Fibroblast of lung (primary cell): Measurements from ENCODE around the gene CDR2. TPM values are rescaled to one million over a fixed set of nuclear protein-coding genes. Genes with fewer than 3 reads are reported as not detected.
"Not testable (repeated sequence)": the region's sequence is repeated elsewhere in the genome, so short reads cannot be mapped to it uniquely, and the experiment has no call there.

Source experiments
- DNase-seq, 2 donors: peaks; one replicate each; pipeline versions ENCODE4 v3.0.0 to v3.0.0-alpha.2; 2010; ENCODE audit warnings: low read depth in 2 of 2
- H2AFZ ChIP-seq: 2 replicates; pipeline ENCODE4 v1.5.1; 2012; ENCODE audit warnings: low read length, control low read depth, inconsistent platforms
- H3K27ac ChIP-seq: 2 replicates; pipeline ENCODE4 v1.5.1; 2011; ENCODE audit warnings: low read length, control low read depth; ENCODE audit not compliant: insufficient read depth
- H3K27me3 ChIP-seq: 2 replicates; pipeline ENCODE4 v1.5.1; 2011; ENCODE audit warnings: mild to moderate bottlenecking, low read length; ENCODE audit not compliant: control insufficient read depth, insufficient read depth
- H3K36me3 ChIP-seq: 2 replicates; pipeline ENCODE4 v1.5.1; 2011; ENCODE audit warnings: low read length; ENCODE audit not compliant: control insufficient read depth, insufficient read depth
- H3K4me1 ChIP-seq: 2 replicates; pipeline ENCODE4 v1.5.1; 2011; ENCODE audit warnings: low read length; ENCODE audit not compliant: control insufficient read depth, insufficient read depth; ENCODE audit errors: extremely low read depth
- H3K4me2 ChIP-seq: 2 replicates; pipeline ENCODE4 v1.5.1; 2011; ENCODE audit warnings: low read length, control low read depth; ENCODE audit not compliant: insufficient read depth; ENCODE audit errors: extremely low read depth
- H3K4me3 ChIP-seq, 4 experiments: fragments of 200-600 bp in 1 of 4; sonication (generic) in 1 of 4; replicated peaks in 1 of 4; 2 replicates each; pipeline ENCODE4 v1.5.1; 2011 to 2016; ENCODE audit warnings: low read length in 4 of 4, low read depth in 3 of 4, mild to moderate bottlenecking in 3 of 4, control low read depth in 2 of 4, inconsistent platforms in 1 of 4, mixed read lengths in 1 of 4; ENCODE audit not compliant: insufficient read depth in 1 of 4; ENCODE audit errors: control extremely low read depth in 1 of 4
- H3K79me2 ChIP-seq: 2 replicates; pipeline ENCODE4 v1.5.1; 2012; ENCODE audit warnings: mild to moderate bottlenecking, low read length, inconsistent platforms; ENCODE audit not compliant: control insufficient read depth, insufficient read depth
- H3K9ac ChIP-seq: 2 replicates; pipeline ENCODE4 v1.5.1; 2011; ENCODE audit warnings: mild to moderate bottlenecking, low read length, control low read depth; ENCODE audit not compliant: insufficient read depth
- H3K9me3 ChIP-seq: 2 replicates; pipeline ENCODE4 v1.5.1; 2012; ENCODE audit warnings: low read depth, low read length; ENCODE audit not compliant: control insufficient read depth, insufficient read depth
- H4K20me1 ChIP-seq: 2 replicates; pipeline ENCODE4 v1.5.1; 2011; ENCODE audit warnings: low read length; ENCODE audit not compliant: control insufficient read depth, insufficient read depth; ENCODE audit errors: extremely low read depth
- EZH2 ChIP-seq: IDR thresholded peaks from 2 replicates; pipeline ENCODE4 v1.5.1; 2012; ENCODE audit warnings: low read length, control low read depth, mild to moderate bottlenecking; ENCODE audit errors: missing control alignments
- polyA plus RNA-seq, 2 donors: library from polyadenylated mRNA; depleted of rRNA in 1 of 2; stranded (reverse) in 1 of 2; unstranded in 1 of 2; fragments of >200 nt; gene quantifications; 2 replicates each; pipeline ENCODE4 v1.2.1, GENCODE V29; 2011 to 2012; ENCODE audit warnings: missing spikeins in 1 of 2
- total RNA-seq: library from RNA; depleted of rRNA; stranded (reverse); fragments of >200 nt; gene quantifications from 2 replicates; pipeline ENCODE4 v1.2.1, GENCODE V29; 2014
- TF ChIP-seq, protein P1 (sequence below), 2 donors: IDR thresholded peaks in 1 of 2; conservative IDR thresholded peaks in 1 of 2; 1 replicate in 1 of 2; 2 replicates in 1 of 2; pipeline ENCODE4 v1.5.1; 2011 to 2012; ENCODE audit warnings: low read length in 2 of 2, control low read depth in 1 of 2, inconsistent platforms in 1 of 2, low read depth in 1 of 2, mild to moderate bottlenecking in 1 of 2

CDR2 gene
- total and polyA plus RNA-seq, 2 donors (not counting 1 experiment from before 2014, with no cell fraction given): 60.1 to 73.8 TPM

DNA sequence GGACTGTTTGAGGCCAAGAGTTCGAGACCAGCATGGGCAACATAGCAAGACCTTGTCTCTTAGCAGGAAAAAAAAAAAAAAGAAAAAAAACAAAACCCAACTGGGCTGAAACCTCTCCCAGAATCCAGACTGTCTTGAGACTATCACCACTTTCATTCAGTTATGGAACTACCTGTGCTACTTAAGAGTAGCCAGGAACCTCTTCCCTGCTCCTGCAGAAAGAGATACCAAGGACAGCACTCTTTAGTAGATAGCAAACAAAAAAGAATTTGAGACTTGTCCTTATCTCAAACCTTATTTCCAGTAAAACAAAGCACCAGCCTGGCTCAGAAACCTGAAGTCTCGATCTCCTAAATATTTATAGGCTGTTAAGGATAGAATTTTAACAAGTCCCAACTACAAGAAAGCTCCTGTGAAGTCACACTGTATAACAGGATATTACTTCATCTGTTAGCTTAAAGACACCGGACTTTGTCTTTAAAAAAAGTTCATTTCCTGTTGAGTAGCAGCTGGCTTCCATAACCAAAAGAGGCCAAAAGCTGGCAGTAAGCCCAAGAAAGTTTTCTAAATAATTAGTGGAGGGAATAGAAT is 5.1 kb downstream of the CDR2 start:
- Histone ChIP-seq H3K4me3 (no peak overlapping the region), H3K36me3 (peaks cover 2% of the 10 kb centered on the region), H3K27me3 (no peaks in the 10 kb centered on the region), H3K79me2 (peaks cover 88% of the 10 kb centered on the region), H4K20me1 (no peaks in the 10 kb centered on the region), H3K27ac (peak overlapping the region; percentile 85), H3K4me1 (peaks cover 10% of the 10 kb centered on the region), H3K9me3 (no peaks in the 10 kb centered on the region), H2AFZ (no peak overlapping the region), H3K4me2 (peak overlapping the region; percentile 42), H3K9ac (peak overlapping the region; percentile 22)
- peak; percentile 49 to 82 for DNase-seq
- no peak for TF ChIP-seq EZH2
- TF ChIP-seq, protein P1, sequence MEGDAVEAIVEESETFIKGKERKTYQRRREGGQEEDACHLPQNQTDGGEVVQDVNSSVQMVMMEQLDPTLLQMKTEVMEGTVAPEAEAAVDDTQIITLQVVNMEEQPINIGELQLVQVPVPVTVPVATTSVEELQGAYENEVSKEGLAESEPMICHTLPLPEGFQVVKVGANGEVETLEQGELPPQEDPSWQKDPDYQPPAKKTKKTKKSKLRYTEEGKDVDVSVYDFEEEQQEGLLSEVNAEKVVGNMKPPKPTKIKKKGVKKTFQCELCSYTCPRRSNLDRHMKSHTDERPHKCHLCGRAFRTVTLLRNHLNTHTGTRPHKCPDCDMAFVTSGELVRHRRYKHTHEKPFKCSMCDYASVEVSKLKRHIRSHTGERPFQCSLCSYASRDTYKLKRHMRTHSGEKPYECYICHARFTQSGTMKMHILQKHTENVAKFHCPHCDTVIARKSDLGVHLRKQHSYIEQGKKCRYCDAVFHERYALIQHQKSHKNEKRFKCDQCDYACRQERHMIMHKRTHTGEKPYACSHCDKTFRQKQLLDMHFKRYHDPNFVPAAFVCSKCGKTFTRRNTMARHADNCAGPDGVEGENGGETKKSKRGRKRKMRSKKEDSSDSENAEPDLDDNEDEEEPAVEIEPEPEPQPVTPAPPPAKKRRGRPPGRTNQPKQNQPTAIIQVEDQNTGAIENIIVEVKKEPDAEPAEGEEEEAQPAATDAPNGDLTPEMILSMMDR (conservative IDR thresholded peaks at IDR 0.05 in 1 of 2, IDR thresholded peaks at IDR 0.05 in 1 of 2; ENCODE audit: low read depth in 1 of 2, low read length in 2 of 2): no peak

DNA sequence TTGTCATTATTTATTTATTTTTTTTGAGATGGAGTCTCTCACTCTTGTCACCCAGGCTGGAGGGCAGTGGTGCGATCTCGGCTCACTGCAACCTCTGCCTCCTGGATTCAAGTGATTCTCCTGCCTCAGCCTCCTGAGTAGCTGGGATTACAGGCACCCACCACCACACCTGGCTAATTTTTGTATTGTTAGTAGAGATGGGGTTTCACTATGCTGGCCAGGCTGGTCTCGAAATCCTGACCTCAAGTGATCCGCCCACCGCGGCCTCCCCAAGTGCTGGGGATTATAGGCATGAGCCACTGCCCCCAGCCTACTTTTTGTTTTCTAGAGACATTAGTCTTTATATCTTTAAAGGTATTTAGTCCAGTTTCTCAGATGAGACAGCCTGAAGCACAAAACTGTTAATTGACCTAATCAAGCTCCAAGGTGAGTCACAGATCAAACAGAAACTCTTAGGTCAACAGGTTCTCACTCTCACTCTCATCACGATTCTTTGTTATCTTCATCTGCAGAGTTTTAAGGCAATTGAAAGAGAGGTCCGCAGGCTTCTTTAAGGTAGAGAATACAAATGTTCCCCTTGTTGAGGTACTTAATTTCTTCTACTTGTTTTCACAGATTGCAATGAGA is 6.1 kb downstream of the CDR2 start:
- H3K4me2 ChIP-seq, DNase-seq, H2AFZ ChIP-seq, H4K20me1 ChIP-seq, H3K4me3 ChIP-seq, H3K36me3 ChIP-seq, H3K27me3 ChIP-seq, H3K27ac ChIP-seq, H3K9ac ChIP-seq, H3K9me3 ChIP-seq: not testable (repeated sequence)
- Histone ChIP-seq H3K4me1 (peaks cover 10% of the 10 kb centered on the region), H3K79me2 (peaks cover 89% of the 10 kb centered on the region)

DNA sequence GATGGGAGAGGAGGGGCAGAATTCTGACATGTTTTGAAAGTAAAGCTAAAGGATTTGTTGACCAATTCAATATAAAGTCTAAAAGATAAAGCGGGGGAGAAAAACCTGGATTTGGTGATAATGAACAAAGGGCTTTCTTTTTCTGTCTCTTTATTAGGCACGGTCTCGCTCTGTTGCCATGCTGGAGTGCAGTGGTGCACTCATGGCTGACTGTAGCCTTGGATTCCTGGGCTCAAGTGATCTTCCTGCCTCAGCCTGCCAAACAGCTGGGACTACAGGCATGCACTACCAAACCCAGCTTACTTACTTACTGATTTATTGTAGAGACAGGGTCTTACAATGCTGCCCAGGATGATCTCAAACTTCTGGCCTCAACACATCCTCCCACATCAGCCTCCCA is 7.5 kb downstream of the CDR2 start:
- H3K27ac ChIP-seq: no peak overlapping the region
- no peak overlapping the region for H2AFZ ChIP-seq
- TF ChIP-seq, protein P1 (conservative IDR thresholded peaks at IDR 0.05 in 1 of 2, IDR thresholded peaks at IDR 0.05 in 1 of 2; ENCODE audit: low read depth in 1 of 2, low read length in 2 of 2): no peak
- no peak for TF ChIP-seq EZH2
- peaks cover 6% of the 10 kb centered on the region for H3K36me3 ChIP-seq
- peaks cover 81% of the 10 kb centered on the region for H3K79me2 ChIP-seq
- peaks cover 9% of the 10 kb centered on the region for H3K4me1 ChIP-seq
- H3K4me3 ChIP-seq: no peak overlapping the region
- H3K4me2 ChIP-seq: no peak overlapping the region
- H3K27me3 ChIP-seq: no peaks in the 10 kb centered on the region
- DNase-seq: no peak
- H3K9ac ChIP-seq: no peak overlapping the region
- no peaks in the 10 kb centered on the region for H3K9me3 ChIP-seq
- no peaks in the 10 kb centered on the region for H4K20me1 ChIP-seq
